H9 (cell line): ENCODE measurements around the gene ATCAY. TPM values are rescaled to one million over a fixed set of nuclear protein-coding genes. Genes with fewer than 3 reads are reported as not detected.

ENCODE experiments used
- DNase-seq: peaks from one replicate; pipeline ENCODE4 v3.0.0-alpha.2; 2017
- H2AFZ ChIP-seq: one replicate; pipeline ENCODE4 v1.6.1; 2013; ENCODE audit warnings: mild to moderate bottlenecking, low read length, control low read depth, moderate library complexity
- H2AK5ac ChIP-seq: 2 replicates; pipeline ENCODE4 v1.6.1; 2013; ENCODE audit warnings: low read length, control low read depth, mixed read lengths; ENCODE audit not compliant: insufficient read length
- H2BK120ac ChIP-seq: one replicate; pipeline ENCODE4 v1.6.1; 2013; ENCODE audit warnings: low read depth, mild to moderate bottlenecking, low read length, control low read depth, inconsistent platforms; ENCODE audit not compliant: poor library complexity, severe bottlenecking
- H2BK12ac ChIP-seq: 2 replicates; pipeline ENCODE4 v1.6.1; 2013; ENCODE audit warnings: low read length, control low read depth, mixed read lengths, low read depth; ENCODE audit not compliant: insufficient read length
- H2BK15ac ChIP-seq: 2 replicates; pipeline ENCODE4 v1.6.1; 2013; ENCODE audit warnings: low read depth, low read length, control low read depth
- H2BK20ac ChIP-seq: one replicate; pipeline ENCODE4 v1.6.1; 2013; ENCODE audit warnings: low read depth, mild to moderate bottlenecking, low read length, control low read depth, inconsistent platforms; ENCODE audit not compliant: poor library complexity, severe bottlenecking
- H2BK5ac ChIP-seq: 2 replicates; pipeline ENCODE4 v1.6.1; 2013; ENCODE audit warnings: low read length, control low read depth, mixed read lengths; ENCODE audit not compliant: insufficient read length
- H3K14ac ChIP-seq: 2 replicates; pipeline ENCODE4 v1.6.1; 2013; ENCODE audit warnings: low read length, control low read depth; ENCODE audit not compliant: insufficient read depth
- H3K18ac ChIP-seq: 2 replicates; pipeline ENCODE4 v1.6.1; 2013; ENCODE audit warnings: low read depth, mild to moderate bottlenecking, mixed read lengths, low read length, control low read depth; ENCODE audit not compliant: insufficient read length
- H3K23ac ChIP-seq: 2 replicates; pipeline ENCODE4 v1.6.1; 2013; ENCODE audit warnings: low read length, control low read depth, mixed read lengths, low read depth; ENCODE audit not compliant: insufficient read length
- H3K23me2 ChIP-seq: 2 replicates; pipeline ENCODE4 v1.6.1; 2013; ENCODE audit warnings: low read depth, mild to moderate bottlenecking, mixed read lengths, low read length, control low read depth; ENCODE audit not compliant: insufficient read length, poor library complexity, severe bottlenecking
- H3K27ac ChIP-seq: 2 replicates; pipeline ENCODE4 v1.5.1; 2013; ENCODE audit warnings: low read length, control low read depth, mixed read lengths, low read depth; ENCODE audit not compliant: insufficient read length
- H3K27me3 ChIP-seq: 2 replicates; pipeline ENCODE4 v1.6.1; 2013; ENCODE audit warnings: low read length, control low read depth, inconsistent platforms; ENCODE audit not compliant: insufficient read depth
- H3K4ac ChIP-seq: 2 replicates; pipeline ENCODE4 v1.6.1; 2013; ENCODE audit warnings: low read depth, mild to moderate bottlenecking, control low read depth, inconsistent platforms, low read length, moderate library complexity
- H3K4me1 ChIP-seq: 2 replicates; pipeline ENCODE4 v1.6.1; 2013; ENCODE audit warnings: low read length, control low read depth, inconsistent platforms; ENCODE audit not compliant: insufficient read depth
- H3K4me2 ChIP-seq: 2 replicates; pipeline ENCODE4 v1.6.1; 2013; ENCODE audit warnings: low read length, control low read depth, mixed read lengths; ENCODE audit not compliant: insufficient read length, insufficient read depth
- H3K56ac ChIP-seq: 2 replicates; pipeline ENCODE4 v1.6.1; 2013; ENCODE audit warnings: low read depth, mild to moderate bottlenecking, mixed read lengths, low read length, control low read depth; ENCODE audit not compliant: insufficient read length
- H3K79me1 ChIP-seq: 2 replicates; pipeline ENCODE4 v1.6.1; 2013; ENCODE audit warnings: low read depth, mild to moderate bottlenecking, moderate library complexity, low read length, control low read depth, inconsistent platforms; ENCODE audit not compliant: insufficient read depth, poor library complexity, severe bottlenecking
- H3K79me2 ChIP-seq: 2 replicates; pipeline ENCODE4 v1.6.1; 2013; ENCODE audit warnings: low read length, control low read depth, inconsistent platforms; ENCODE audit not compliant: insufficient read depth
- H3K9ac ChIP-seq: 2 replicates; pipeline ENCODE4 v1.6.1; 2013; ENCODE audit warnings: low read length, control low read depth, mixed read lengths; ENCODE audit not compliant: insufficient read length; ENCODE audit errors: extremely low read depth
- H3K9me3 ChIP-seq: one replicate; pipeline ENCODE4 v1.6.1; 2013; ENCODE audit warnings: low read depth, low read length, inconsistent platforms; ENCODE audit not compliant: control insufficient read depth
- H3T11ph ChIP-seq: one replicate; pipeline ENCODE4 v1.6.1; 2013; ENCODE audit warnings: mild to moderate bottlenecking, low read length, control low read depth, inconsistent platforms
- H4K20me1 ChIP-seq: one replicate; pipeline ENCODE4 v1.6.1; 2013; ENCODE audit not compliant: control insufficient read depth, insufficient read length, insufficient read depth
- H4K5ac ChIP-seq: 2 replicates; pipeline ENCODE4 v1.6.1; 2013; ENCODE audit warnings: low read depth, mild to moderate bottlenecking, mixed read lengths, low read length, control low read depth; ENCODE audit not compliant: insufficient read length
- H4K8ac ChIP-seq: replicated peaks from 2 replicates; pipeline ENCODE4 v1.6.1; 2013; ENCODE audit warnings: low read length, control low read depth, mixed read lengths, low read depth; ENCODE audit not compliant: insufficient read length
- H4K91ac ChIP-seq: 2 replicates; pipeline ENCODE4 v1.6.1; 2013; ENCODE audit warnings: low read depth, mild to moderate bottlenecking, moderate library complexity, mixed read lengths, low read length, control low read depth; ENCODE audit not compliant: insufficient read length
- H3K27ac Mint-ChIP-seq, 3 experiments: 2 replicates in 2 of 3; 3 replicates in 1 of 3; pipeline ENCODE4 v1.8.0; 2020 to 2021; ENCODE audit warnings: mixed read lengths in 3 of 3, mild to moderate bottlenecking in 1 of 3, moderate library complexity in 1 of 3
- H3K27me3 Mint-ChIP-seq: 2 replicates; pipeline ENCODE4 v1.8.0; 2021; ENCODE audit warnings: low read depth, mild to moderate bottlenecking, moderate library complexity, mixed read lengths
- H3K36me3 Mint-ChIP-seq, 3 experiments: 2 replicates in 2 of 3; 3 replicates in 1 of 3; pipeline ENCODE4 v1.8.0; 2020 to 2021; ENCODE audit warnings: low read depth in 3 of 3, mixed read lengths in 3 of 3; ENCODE audit not compliant: insufficient read depth in 1 of 3
- H3K4me1 Mint-ChIP-seq, 2 experiments: 2 replicates each; pipeline ENCODE4 v1.8.0; 2020; ENCODE audit warnings: mixed read lengths in 2 of 2
- H3K4me3 Mint-ChIP-seq, 2 experiments: 2 replicates in 1 of 2; 3 replicates in 1 of 2; pipeline ENCODE4 v1.8.0; 2020 to 2021; ENCODE audit warnings: mild to moderate bottlenecking in 2 of 2, mixed read lengths in 2 of 2, moderate library complexity in 1 of 2
- H3K9me3 Mint-ChIP-seq, 2 experiments: 2 replicates in 1 of 2; 3 replicates in 1 of 2; pipeline ENCODE4 v1.8.0; 2020; ENCODE audit warnings: mild to moderate bottlenecking in 2 of 2, mixed read lengths in 2 of 2, moderate library complexity in 1 of 2
- WGBS: extraction: QIAGEN DNeasy Blood & Tissue Kit; methylation state at CpG from one replicate; pipeline ENCODE4 v1.1.7; 2013; ENCODE audit warnings: missing lambda C conversion rate, low lambda C conversion rate, mixed read lengths; ENCODE audit not compliant: insufficient read length; ENCODE audit errors: extremely low coverage; 5-methylcytosine and 5-hydroxymethylcytosine counted together
- total RNA-seq: library from RNA; stranded (reverse); gene quantifications from 2 replicates; pipeline ENCODE4 v1.2.1, GENCODE V29; 2021
- TF ChIP-seq, protein P1 (sequence below): fragments of 200-600 bp; sonication (generic); conservative IDR thresholded peaks from 3 replicates; pipeline ENCODE4 v1.8.0; 2021; ENCODE audit warnings: antibody characterized with exemption, mild to moderate bottlenecking

Gene ATCAY
- total RNA-seq, 1 experiment from 2014 or later = 12.2 TPM

DNA sequence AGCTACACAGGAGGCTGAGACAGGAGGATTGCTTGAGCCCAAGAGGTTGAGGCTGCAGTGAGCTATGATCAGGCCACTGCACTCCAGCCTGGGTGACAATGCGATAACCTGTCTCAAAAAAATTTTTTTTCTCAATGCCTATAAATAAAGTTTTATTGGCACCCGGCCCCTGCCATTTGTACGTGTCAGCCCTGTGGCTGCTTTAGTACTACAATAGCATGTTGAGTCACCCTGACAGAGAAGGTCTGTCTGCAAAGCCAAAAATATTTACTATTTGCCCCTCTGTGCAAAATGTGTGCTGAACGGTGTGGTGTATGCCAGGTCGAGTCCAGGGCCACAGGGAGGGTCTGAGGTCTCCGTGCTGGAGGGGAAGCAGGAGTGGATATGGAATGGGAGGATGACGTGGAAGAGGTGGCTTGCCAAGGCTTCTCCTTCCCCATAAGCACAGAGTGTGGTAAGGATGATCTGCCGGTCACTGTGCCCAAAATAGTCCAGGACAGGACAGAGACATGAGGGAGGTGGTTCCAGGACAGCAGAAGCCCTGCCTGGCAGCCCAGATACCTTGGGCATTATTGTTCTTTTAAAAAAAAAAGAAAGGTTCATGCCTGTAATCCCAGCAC, 62.4 kb downstream of the ATCAY start:
- H4K5ac ChIP-seq = no peak overlapping the region
- H3K56ac ChIP-seq = no peak overlapping the region
- no peak overlapping the region for H3K4me2 ChIP-seq
- no peak for DNase-seq
- Mint-ChIP-seq H3K36me3 (peaks cover 6 to 37% (median 24%) of the 10 kb centered on the region in 3 experiments; a peak in 6 of 7 replicates), H3K4me3 (peak overlapping the region in 1 of 2 experiments; percentile 64; a peak in 1 of 5 replicates), H3K4me1 (no peaks in the 10 kb centered on the region), H3K27me3 (no peaks in the 10 kb centered on the region), H3K9me3 (no peaks in the 10 kb centered on the region; a peak in 1 of 5 replicates), H3K27ac (0 out of 7 replicates have a peak overlapping the region, but pooled peaks of 1 of the 3 experiments have one; percentile 22)
- H3K9me3 ChIP-seq = no peaks in the 10 kb centered on the region
- no peak overlapping the region for H4K91ac ChIP-seq
- H3K14ac ChIP-seq = no peak overlapping the region
- H3K18ac ChIP-seq = no peak overlapping the region
- H3K4me1 ChIP-seq = no peaks in the 10 kb centered on the region
- TF ChIP-seq, protein P1, sequence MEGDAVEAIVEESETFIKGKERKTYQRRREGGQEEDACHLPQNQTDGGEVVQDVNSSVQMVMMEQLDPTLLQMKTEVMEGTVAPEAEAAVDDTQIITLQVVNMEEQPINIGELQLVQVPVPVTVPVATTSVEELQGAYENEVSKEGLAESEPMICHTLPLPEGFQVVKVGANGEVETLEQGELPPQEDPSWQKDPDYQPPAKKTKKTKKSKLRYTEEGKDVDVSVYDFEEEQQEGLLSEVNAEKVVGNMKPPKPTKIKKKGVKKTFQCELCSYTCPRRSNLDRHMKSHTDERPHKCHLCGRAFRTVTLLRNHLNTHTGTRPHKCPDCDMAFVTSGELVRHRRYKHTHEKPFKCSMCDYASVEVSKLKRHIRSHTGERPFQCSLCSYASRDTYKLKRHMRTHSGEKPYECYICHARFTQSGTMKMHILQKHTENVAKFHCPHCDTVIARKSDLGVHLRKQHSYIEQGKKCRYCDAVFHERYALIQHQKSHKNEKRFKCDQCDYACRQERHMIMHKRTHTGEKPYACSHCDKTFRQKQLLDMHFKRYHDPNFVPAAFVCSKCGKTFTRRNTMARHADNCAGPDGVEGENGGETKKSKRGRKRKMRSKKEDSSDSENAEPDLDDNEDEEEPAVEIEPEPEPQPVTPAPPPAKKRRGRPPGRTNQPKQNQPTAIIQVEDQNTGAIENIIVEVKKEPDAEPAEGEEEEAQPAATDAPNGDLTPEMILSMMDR = no peak
- H3K79me1 ChIP-seq = no peaks in the 10 kb centered on the region
- H3K23me2 ChIP-seq = no peaks in the 10 kb centered on the region
- H3T11ph ChIP-seq = no peak overlapping the region
- H2BK5ac ChIP-seq = no peak overlapping the region
- H2AK5ac ChIP-seq = no peak overlapping the region
- H2BK15ac ChIP-seq = no peak overlapping the region
- no peak overlapping the region for H2AFZ ChIP-seq
- H3K23ac ChIP-seq = no peak overlapping the region
- no peak overlapping the region for H3K27ac ChIP-seq
- WGBS = no CpG with 5 or more reads among the region's 8 CpGs
- H4K8ac ChIP-seq = no peak overlapping the region
- no peaks in the 10 kb centered on the region for H3K27me3 ChIP-seq
- no peak overlapping the region for H3K9ac ChIP-seq
- H2BK12ac ChIP-seq = no peak overlapping the region
- H2BK20ac ChIP-seq = no peak overlapping the region
- H3K4ac ChIP-seq = no peak overlapping the region
- H2BK120ac ChIP-seq = no peak overlapping the region
- no peaks in the 10 kb centered on the region for H3K79me2 ChIP-seq
- H4K20me1 ChIP-seq = no peaks in the 10 kb centered on the region
